EH (cell line): Measurements from ENCODE around the gene ACKR3.

Experiments used
- DNase-seq: peaks from one replicate; pipeline ENCODE4 v3.0.0-alpha.2; 2015; ENCODE audit warnings: low read depth

The ACKR3 gene

DNA sequence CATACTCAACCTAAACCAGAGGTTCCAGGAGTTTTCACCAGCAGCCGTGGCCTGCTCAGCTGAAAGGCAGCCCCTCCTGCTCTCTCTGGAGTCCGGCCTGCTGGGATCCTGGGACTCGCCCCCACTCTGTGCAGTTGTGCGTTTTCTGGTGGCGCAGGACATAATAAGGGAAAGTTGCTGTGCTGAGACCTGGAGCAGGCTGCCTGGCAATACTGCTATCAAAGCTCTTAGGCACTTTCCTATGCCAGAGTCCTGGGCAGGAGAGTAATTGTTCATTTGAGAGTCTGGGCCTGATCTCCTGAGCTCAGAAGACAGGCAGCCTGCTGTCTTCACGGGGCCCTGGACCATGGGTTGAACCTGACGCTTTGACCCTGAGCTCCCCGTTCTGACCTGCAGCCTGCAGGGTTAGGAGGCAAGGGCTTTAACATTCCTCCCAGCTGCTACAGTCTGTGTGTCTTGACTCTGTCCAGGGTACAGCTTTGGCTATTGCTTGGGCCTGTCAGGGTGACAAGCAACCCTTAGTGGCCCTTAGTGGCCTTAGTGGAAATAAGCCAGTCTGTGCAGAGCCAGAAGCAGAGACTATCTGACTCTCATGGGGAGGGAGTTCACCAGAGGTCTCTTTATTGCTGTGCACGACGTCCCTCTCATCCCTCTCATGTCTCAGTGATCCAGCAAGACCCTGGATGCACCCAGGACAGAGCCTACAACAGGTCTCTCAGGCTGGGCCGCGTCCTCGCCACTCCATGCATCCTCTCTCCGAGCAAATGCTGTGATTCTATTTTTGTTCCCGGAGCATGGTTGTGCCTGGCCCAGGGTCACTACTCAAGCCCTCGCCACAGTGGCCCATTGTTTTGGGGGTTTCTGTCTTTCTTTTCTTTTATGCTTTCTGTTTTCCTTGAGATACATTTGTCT is 60.6 kb downstream of the ACKR3 start:
- DNase-seq, result no peak

- no peak for DNase-seq
Observed at GRCh38 chr2:236631281-236631855, 61.7 kb downstream of the ACKR3 start.

DNA sequence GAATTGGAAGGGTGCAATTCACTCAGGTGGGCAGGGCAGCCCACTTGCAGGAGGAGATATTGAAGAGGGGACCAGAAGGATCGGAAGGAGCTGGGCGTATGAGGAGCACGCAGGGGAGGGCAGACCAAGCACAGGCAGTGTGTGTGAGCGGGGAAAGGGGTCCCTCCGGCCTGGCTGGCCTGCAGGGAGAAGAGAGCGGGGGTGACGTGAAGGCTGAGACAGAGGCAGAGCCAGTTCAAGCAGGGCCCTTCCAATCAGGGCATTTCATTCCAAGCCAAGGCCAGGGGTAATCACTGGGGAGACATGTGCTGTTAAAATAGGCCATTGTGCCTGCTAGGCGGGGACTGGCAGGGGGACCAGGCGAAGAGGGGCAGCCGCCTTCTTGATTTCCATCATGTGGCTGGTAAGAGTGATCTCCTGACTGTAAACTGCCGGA is 62.2 kb downstream of the ACKR3 start:
- no peak for DNase-seq
